ENCODE data around the gene USP2.

DNA sequence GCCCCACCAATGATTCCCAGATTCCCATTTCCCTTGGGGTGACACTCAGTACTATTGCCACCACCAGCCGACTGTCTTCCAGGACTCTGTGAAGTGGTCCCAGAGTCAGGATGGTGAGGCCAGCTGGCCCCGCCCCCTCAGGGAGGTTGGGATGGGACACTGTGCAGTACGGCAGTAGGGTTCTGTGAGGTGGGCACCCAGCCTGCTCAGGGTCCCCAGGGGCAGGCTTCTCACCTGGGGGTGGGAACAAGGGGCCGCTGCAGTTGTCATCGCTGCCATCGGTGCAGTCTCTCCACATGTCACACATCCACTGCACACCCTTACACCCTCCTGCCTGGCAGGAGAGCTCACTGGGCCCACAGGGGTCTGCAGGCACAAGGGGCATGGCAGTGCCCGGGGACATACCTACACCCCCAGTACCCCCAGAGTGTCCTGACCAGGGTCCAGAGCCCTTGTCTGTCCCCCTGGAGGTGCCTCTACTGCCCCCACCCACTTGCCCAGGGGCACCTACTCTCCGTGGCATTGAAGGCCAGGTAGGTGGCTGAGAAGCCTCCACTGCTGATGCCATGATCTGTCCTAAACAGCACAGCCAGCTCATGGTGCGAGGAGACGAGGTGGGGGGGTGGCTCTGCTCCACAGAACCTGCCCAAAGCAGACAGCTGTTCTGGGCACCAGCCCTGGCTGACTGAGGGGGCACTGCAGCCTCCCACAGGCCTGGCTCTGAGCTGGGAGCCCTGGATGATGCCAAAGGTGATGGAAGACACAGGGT is 38.9 kb downstream of the USP2 start:
- TF ChIP-seq, protein P1, sequence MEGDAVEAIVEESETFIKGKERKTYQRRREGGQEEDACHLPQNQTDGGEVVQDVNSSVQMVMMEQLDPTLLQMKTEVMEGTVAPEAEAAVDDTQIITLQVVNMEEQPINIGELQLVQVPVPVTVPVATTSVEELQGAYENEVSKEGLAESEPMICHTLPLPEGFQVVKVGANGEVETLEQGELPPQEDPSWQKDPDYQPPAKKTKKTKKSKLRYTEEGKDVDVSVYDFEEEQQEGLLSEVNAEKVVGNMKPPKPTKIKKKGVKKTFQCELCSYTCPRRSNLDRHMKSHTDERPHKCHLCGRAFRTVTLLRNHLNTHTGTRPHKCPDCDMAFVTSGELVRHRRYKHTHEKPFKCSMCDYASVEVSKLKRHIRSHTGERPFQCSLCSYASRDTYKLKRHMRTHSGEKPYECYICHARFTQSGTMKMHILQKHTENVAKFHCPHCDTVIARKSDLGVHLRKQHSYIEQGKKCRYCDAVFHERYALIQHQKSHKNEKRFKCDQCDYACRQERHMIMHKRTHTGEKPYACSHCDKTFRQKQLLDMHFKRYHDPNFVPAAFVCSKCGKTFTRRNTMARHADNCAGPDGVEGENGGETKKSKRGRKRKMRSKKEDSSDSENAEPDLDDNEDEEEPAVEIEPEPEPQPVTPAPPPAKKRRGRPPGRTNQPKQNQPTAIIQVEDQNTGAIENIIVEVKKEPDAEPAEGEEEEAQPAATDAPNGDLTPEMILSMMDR (IDR thresholded peaks at IDR 0.05; ENCODE audit: low read depth, low read length) = no peak
- no peak for TF ChIP-seq POLR2A (IDR thresholded peaks at IDR 0.05; ENCODE audit: extremely low read depth, insufficient read length)
- TF ChIP-seq, protein P2, sequence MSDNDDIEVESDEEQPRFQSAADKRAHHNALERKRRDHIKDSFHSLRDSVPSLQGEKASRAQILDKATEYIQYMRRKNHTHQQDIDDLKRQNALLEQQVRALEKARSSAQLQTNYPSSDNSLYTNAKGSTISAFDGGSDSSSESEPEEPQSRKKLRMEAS (IDR thresholded peaks at IDR 0.05; ENCODE audit: low read depth, low read length) = no peak

Measured in NB4 (cell line).